Endothelial cell of umbilical vein (primary cell): ENCODE measurements around the gene HNRNPDL.

Experiments
- EZH2 ChIP-seq: IDR thresholded peaks from 2 replicates; pipeline ENCODE4 v1.6.1; 2012; ENCODE audit warnings: borderline replicate concordance, low read depth, mild to moderate bottlenecking, moderate library complexity, low read length, inconsistent platforms; ENCODE audit not compliant: severe bottlenecking
- FOS ChIP-seq: IDR thresholded peaks from 2 replicates; pipeline ENCODE4 v1.6.1; 2011; ENCODE audit warnings: mild to moderate bottlenecking, low read length, moderate library complexity, borderline replicate concordance; ENCODE audit not compliant: insufficient read depth
- GATA2 ChIP-seq: IDR thresholded peaks from 2 replicates; pipeline ENCODE4 v1.7.0; 2011; ENCODE audit warnings: low read depth, mild to moderate bottlenecking, moderate library complexity, mixed read lengths, low read length; ENCODE audit not compliant: insufficient read length, insufficient read depth
- JUN ChIP-seq: IDR thresholded peaks from 2 replicates; pipeline ENCODE4 v1.6.1; 2011; ENCODE audit warnings: borderline replicate concordance, low read depth; ENCODE audit not compliant: insufficient read length, insufficient read depth
- MYC ChIP-seq: IDR thresholded peaks from one replicate; pipeline ENCODE4 v1.6.1; 2011; ENCODE audit warnings: mild to moderate bottlenecking, low read depth, low read length
- POLR2A ChIP-seq: IDR thresholded peaks from 2 replicates; pipeline ENCODE4 v1.6.1; 2012; ENCODE audit warnings: low read depth, mild to moderate bottlenecking, control low read depth, low read length
- POLR2AphosphoS5 ChIP-seq: IDR thresholded peaks from 2 replicates; pipeline ENCODE4 v1.6.1; 2012; ENCODE audit warnings: low read depth, mild to moderate bottlenecking, control low read depth, low read length, moderate library complexity; ENCODE audit not compliant: insufficient read depth
- TF ChIP-seq, protein P1 (sequence below), 2 donors: IDR thresholded peaks; 1 replicate in 1 of 2; 2 replicates in 1 of 2; pipeline ENCODE4 v1.5.1; 2011; ENCODE audit warnings: low read length in 2 of 2, mild to moderate bottlenecking in 2 of 2, moderate library complexity in 2 of 2, control low read depth in 1 of 2, inconsistent platforms in 1 of 2, low read depth in 1 of 2; ENCODE audit not compliant: insufficient read depth in 1 of 2; ENCODE audit errors: extremely low read depth in 1 of 2
- TF ChIP-seq, protein P2 (sequence below): IDR thresholded peaks from 2 replicates; pipeline ENCODE4 v1.6.1; 2011; ENCODE audit not compliant: insufficient read depth, insufficient read length

DNA sequence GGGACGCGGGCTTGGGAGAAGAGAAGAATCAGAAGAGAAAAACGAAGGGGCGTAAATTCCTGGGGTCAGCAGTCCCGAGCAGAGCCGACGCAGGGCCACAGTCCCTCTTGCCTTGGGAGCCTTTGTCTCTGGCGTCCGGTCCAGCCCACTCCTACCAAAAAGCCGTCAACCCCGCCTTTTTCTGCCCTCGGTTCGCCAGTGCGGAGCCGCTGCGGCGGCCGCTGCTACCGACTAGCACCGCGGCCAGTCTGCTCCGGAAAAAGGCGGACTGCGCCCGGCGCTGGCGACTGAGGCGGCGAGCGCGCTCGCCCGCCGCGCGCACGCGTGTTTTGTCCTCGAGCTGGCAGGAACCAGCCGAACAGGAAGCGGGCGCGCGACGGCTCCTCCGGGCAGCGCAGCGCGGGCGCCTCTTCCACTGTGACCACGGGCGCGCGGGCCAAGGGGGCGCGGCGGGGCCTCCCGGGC lies 502 bp downstream of the HNRNPDL start:
- TF ChIP-seq, protein P1, sequence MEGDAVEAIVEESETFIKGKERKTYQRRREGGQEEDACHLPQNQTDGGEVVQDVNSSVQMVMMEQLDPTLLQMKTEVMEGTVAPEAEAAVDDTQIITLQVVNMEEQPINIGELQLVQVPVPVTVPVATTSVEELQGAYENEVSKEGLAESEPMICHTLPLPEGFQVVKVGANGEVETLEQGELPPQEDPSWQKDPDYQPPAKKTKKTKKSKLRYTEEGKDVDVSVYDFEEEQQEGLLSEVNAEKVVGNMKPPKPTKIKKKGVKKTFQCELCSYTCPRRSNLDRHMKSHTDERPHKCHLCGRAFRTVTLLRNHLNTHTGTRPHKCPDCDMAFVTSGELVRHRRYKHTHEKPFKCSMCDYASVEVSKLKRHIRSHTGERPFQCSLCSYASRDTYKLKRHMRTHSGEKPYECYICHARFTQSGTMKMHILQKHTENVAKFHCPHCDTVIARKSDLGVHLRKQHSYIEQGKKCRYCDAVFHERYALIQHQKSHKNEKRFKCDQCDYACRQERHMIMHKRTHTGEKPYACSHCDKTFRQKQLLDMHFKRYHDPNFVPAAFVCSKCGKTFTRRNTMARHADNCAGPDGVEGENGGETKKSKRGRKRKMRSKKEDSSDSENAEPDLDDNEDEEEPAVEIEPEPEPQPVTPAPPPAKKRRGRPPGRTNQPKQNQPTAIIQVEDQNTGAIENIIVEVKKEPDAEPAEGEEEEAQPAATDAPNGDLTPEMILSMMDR (IDR thresholded peaks at IDR 0.05; ENCODE audit: extremely low read depth in 1 of 2, insufficient read depth in 1 of 2, low read depth in 1 of 2, low read length in 2 of 2): no peak
- TF ChIP-seq POLR2AphosphoS5 (no peak), POLR2A (peak; percentile 70), EZH2 (no peak), MYC (no peak), FOS (peak; percentile 19), JUN (no peak), GATA2 (no peak)
- TF ChIP-seq, protein P2, sequence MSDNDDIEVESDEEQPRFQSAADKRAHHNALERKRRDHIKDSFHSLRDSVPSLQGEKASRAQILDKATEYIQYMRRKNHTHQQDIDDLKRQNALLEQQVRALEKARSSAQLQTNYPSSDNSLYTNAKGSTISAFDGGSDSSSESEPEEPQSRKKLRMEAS: no peak
